Parietal lobe (tissue), 2 donors: ENCODE data around the gene NXF1. TPM values are rescaled to one million over a fixed set of nuclear protein-coding genes. Genes with fewer than 3 reads are reported as not detected.
A peak's percentile ranks its signal among the peaks of the same experiment; 100 is the strongest.

Source experiments
- small RNA-seq: library from RNA; depleted of rRNA; stranded (forward); fragments of <200 nt; gene quantifications from one replicate; pipeline ENCODE3, GENCODE V24; 2014; ENCODE audit warnings: low replicate concordance
- total RNA-seq: library from RNA; depleted of rRNA; stranded (reverse); fragments of >200 nt; gene quantifications from one replicate; pipeline ENCODE4 v1.2.3, GENCODE V29; 2014

Gene NXF1
- total RNA-seq = 33.2 TPM

DNA sequence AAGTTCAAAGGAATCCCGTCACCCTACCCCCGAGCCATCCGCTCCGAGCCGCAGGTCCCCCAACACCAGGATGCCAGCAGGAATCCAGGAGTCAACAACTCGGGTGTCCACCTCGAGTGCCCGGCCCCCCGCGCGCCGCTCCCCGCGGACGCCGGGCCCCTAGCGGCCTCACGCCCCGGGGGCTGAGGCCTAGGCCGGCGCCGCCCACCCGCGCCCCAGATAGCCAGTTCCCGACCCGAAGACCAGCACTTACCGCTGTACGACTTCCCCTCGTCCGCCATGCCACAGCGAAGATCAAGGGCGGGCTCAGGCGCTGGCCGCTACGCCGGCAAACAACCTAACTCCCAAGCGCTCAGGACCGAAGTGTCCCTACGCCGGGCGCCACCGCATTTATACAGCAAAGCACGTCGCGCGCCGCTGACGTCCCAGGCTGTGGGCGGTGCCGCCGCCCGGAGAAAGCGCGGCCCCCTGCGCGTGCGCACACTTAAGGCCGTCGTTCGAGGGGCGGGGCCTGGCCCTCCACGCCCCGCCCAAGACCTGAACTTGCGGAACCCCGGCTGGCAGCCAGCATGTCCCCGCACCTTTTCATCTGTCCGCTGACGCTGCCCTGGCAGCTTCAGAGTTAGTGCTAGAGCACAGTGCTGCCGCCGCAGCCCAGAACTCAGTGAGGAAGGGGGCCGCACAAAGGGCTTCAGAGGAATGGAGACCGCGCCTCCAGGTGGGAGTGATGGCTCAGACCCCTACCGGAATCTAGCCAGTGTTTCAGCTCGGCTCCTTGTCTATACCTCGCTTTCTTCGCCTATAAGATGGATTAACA, at the start of gene NXF1:
NXF1 (minus strand) TSS at position 365 of the 817 bp plus-strand sequence; CDS start at position 281, 84 bp downstream.

DNA sequence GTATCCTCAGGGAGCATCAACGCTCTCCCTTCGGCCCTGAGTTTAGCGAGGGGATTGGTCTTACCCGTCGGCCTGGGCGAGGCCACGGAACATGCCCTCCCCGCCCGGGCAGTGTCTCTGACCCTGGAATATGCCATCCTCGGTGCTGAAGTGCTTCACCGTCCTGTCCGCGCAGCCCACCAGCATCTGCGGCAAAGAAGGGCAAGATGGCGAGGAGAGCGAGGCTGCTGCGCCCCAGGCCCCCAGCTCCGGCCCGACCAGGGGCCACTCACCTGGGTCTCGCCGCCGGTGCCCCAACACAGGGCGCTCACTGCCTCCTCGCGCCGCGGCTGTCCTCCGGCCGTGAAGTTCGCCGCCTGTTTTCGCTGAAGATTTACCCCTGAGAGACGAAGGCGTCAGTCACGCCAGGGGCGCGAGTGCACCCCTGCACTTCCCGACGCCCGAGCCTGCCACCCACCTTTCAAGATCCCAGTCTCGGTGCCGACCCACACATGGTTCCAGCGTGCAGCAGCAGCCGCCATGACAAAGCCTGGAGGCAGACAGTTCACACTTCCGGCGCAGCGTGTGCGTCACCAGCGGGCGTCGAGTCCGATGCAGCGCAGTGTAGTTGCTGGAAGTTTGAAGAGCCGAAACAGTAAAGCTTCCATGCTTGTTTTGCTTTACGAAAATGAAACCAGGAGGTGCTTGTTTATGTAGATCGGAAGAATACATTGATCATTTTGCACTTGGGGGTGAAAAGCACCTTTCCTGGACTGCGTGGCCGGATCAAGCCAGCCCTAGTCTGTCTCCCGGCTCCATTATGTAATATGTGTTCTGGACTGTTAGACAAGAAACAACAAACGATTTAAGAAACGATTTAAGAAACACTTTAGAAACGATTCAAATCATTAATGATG, 34.1 kb upstream of the NXF1 start, which contains the start of gene WDR74:
WDR74 (minus strand) TSS at position 541 of the 896 bp plus-strand sequence; CDS start at position 521, 20 bp downstream.

GRCh38 chr11:62832336-62833234, 27.3 kb upstream of the NXF1 start, which contains the start of gene TEX54:
TSS of gene TEX54 (minus strand) at chr11:62832841.

DNA sequence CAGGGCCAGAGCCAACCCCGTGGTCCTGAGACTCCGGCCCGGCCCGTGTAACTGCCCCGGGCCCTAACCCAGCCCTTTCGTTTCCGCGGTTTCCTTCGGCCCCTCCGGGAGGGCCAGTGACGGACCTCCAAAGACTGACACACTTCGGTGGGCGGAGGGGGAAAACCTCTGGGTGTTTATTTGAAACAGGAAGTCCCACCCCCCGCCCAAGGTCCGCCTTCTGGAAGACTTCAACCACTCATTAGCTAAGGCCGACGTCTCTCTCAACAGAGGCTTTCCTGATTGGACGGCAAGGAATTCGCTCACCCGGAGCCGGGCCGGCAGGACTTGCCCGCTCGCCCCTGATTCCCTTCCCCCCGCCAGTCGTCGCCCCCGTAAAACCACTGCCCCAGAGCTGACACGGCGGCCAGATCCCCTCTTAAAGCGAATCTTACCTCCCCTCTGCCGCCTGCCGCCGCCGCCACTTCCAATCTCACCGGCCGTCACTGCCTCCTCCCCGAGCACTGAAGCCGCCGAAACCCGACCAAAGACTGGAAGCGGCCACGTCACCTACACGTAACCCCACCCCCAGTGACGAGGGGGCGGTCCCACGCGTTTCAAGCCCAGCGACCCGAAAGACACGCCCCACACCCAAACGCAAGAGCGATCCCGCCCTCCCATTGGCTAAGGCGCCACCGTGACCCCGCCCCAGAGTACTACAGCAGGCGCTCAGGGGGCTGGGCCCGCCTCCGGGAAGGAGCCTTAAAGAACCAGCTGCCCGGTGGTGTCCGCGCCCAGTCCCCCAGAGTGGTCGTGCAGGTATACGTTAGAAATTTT, 26.5 kb upstream of the NXF1 start, which contains the start of gene STX5:
STX5 (minus strand) TSS at position 532 of the 816 bp plus-strand sequence. CDS start 808 bp downstream, outside the sequence.

DNA sequence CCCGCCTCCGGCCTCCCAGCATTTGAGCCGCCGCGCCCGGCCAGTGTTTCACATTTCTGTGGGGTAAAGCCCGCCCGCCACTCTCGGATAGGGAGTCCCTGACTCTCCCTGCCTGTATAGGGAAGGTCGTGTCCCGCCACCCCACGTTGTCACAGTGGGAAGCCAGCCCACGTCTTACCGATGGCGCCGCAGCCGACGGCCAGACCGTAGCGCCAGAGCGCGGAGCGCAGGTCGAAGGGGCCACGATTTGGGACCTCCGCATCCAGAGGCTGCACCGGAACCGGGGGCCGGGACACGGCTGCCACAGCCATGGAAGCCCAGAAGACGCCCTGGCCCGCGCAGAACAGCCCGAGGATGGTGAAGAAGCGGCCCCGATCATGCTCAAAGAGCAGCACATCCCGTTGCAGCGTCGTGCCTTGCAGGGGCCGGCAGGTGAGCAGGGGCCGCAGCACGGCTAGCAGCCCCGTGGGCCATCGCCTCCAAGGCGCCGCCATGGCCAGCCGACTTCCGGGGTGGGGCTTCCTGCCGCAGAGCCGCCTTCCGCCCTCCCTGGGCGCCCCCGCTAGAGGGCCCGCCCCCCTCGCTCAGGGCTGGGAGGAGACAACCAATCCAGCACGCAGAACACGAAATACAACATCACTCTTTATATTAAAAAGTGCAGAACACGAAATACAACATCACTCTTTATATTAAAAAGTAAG, 13.6 kb downstream of the NXF1 start, which contains the start of gene TMEM223:
TMEM223 (minus strand) TSS at position 506 of the 701 bp plus-strand sequence; CDS start at position 494, 12 bp downstream.

GRCh38 chr11:62787005-62787759, 18.1 kb downstream of the NXF1 start, which contains the start of gene TMEM179B:
TSS of gene TMEM179B (plus strand) at chr11:62787402. CDS start at chr11:62787432, 30 bp downstream.

GRCh38 chr11:62771144-62772021, 33.9 kb downstream of the NXF1 start, which contains the start of gene TAF6L:
TSS of gene TAF6L (plus strand) at chr11:62771396. CDS start at chr11:62775784, 4,388 bp downstream.

DNA sequence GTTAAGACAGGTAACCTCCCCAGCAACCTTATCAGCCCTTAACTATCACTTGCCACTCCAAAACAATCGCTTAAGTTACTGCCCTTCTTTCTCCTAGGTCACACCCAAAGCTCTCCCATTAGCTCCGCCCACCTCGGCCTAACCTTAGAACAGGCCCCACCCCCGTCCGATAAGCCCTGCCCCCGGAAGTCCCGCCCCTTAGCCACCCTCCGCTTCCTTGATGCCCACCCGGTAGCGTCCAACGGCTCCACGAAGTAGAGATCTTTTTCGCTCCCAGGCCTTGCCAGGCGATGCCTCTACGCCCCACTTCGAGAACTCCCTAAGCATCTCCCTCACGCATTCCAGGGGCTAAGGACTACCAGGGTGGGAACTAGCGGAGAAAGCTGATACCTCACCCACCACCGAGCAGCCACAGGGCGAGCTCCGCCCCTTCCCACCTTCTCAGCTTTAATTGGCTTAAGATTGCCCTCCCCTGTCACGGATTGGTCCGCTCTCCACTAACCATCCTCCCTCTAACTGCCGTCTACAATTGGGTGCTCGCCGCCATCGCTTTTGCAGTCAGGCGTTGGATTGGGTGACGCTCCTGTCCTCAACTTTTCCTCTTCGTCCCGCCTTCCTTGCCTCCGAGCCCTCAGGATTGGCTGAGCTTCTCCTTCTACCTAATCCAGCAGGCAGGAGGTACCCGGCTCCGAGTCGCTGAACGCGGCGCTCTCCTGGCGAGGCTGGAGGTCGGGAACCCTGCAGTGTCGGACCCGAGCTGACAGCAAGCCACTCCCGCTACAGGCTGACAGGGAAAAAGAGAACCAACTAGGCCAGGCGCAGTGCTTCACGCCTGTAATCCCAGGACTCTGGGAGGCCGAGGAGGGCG, 51.3 kb downstream of the NXF1 start, which contains the start of gene ZBTB3:
ZBTB3 (minus strand) TSS at position 425 of the 868 bp plus-strand sequence. CDS start 496 bp downstream, outside the sequence.

Small RNA genes lying within 50 kb of the gene (small RNA-seq; reads per million reads assigned to genes)
- gene MIR6514 = 0.21 reads per million
- gene RF00099 = not detected
- gene RNU6-118P = not detected
- gene SNORD22 = not detected
- gene SNORD26 = not detected
- not detected for gene SNORD27
- not detected for gene SNORD28
- gene SNORD30 = 129 reads per million, percentile 96 among the genes with 10 or more reads in this experiment

Other genes starting within 250 kb of the NXF1 start
- 1,400 TPM for gene EEF1G, start 231.5 kb downstream of the NXF1 start, total RNA-seq
- gene TUT1, start 213.9 kb downstream of the NXF1 start, total RNA-seq = 7.5 TPM
- 139 TPM for gene MTA2, start 203.6 kb downstream of the NXF1 start, total RNA-seq
- gene EML3, start 192.7 kb downstream of the NXF1 start, total RNA-seq = 5.9 TPM
- gene ROM1, start 192.2 kb downstream of the NXF1 start, total RNA-seq = 0.94 TPM
- gene B3GAT3, start 183.5 kb downstream of the NXF1 start, total RNA-seq = 22.5 TPM
- gene GANAB, start 158.8 kb downstream of the NXF1 start, total RNA-seq = 64.8 TPM
- 16.3 TPM for gene INTS5, start 152.1 kb downstream of the NXF1 start, total RNA-seq
- 19.7 TPM for gene C11orf98, start 140.2 kb downstream of the NXF1 start, total RNA-seq
- gene CSKMT, start 140.1 kb downstream of the NXF1 start, total RNA-seq = 8.8 TPM
- 4.1 TPM for gene UQCC3, start 133.8 kb downstream of the NXF1 start, total RNA-seq
- 5.6 TPM for gene LBHD1, start 133.2 kb downstream of the NXF1 start, total RNA-seq
- gene UBXN1, start 126.4 kb downstream of the NXF1 start, total RNA-seq = 85.1 TPM
- 0.31 TPM for gene LRRN4CL, start 115.9 kb downstream of the NXF1 start, total RNA-seq
- 102 TPM for gene BSCL2, start 98.0 kb downstream of the NXF1 start, total RNA-seq
- 28.8 TPM for gene GNG3, start 97.8 kb downstream of the NXF1 start, total RNA-seq
- gene HNRNPUL2, start 78.0 kb downstream of the NXF1 start, total RNA-seq = 30.0 TPM
- 28.2 TPM for gene TTC9C, start 77.0 kb downstream of the NXF1 start, total RNA-seq
- gene ZBTB3, start 51.3 kb downstream of the NXF1 start, total RNA-seq = 13.8 TPM
- 60.1 TPM for gene POLR2G, start 43.9 kb downstream of the NXF1 start, total RNA-seq
- 16.0 TPM for gene TAF6L, start 34.0 kb downstream of the NXF1 start, total RNA-seq
- gene TMEM179B, start 18.0 kb downstream of the NXF1 start, total RNA-seq = 22.8 TPM
- gene TMEM223, start 13.4 kb downstream of the NXF1 start, total RNA-seq = 15.7 TPM
- 40.1 TPM for gene STX5, start 26.6 kb upstream of the NXF1 start, total RNA-seq
- not detected for gene TEX54, start 27.4 kb upstream of the NXF1 start, total RNA-seq
- gene WDR74, start 34.1 kb upstream of the NXF1 start, total RNA-seq = 45.7 TPM
- gene SLC3A2, start 75.5 kb upstream of the NXF1 start, total RNA-seq = 76.7 TPM
- 12.8 TPM for gene CHRM1, start 115.9 kb upstream of the NXF1 start, total RNA-seq
- gene SLC22A6, start 179.5 kb upstream of the NXF1 start, total RNA-seq = 1.3 TPM
- gene SLC22A8, start 210.4 kb upstream of the NXF1 start, total RNA-seq = not detected